Activated CD8-positive, alpha-beta T cell treated with anti-CD3 and anti-CD28 coated beads for 36 hours (primary cell): Measurements from ENCODE around the gene PIGW. TPM values are rescaled to one million over a fixed set of nuclear protein-coding genes. Genes with fewer than 3 reads are reported as not detected.

Experiments used
- ATAC-seq: fragments of 200-7000 bp; cut with Tn5 transposase; one replicate; pipeline ENCODE4 v1.10.0; 2021; ENCODE audit warnings: mild to moderate bottlenecking, moderate library complexity
- CTCF ChIA-PET: fragments of 350-600 bp; sonication (Branson Sonifier 250); formaldehyde crosslinking; loops from one replicate; lab custom pipeline; 2021; ENCODE audit warnings: antibody characterized with exemption; lab: Charles Lee
- POLR2A ChIA-PET: fragments of 350-600 bp; sonication (Branson Sonifier 250); formaldehyde crosslinking; loops from one replicate; lab custom pipeline; 2021; ENCODE audit warnings: antibody characterized with exemption; lab: Charles Lee
- DNase-seq: peaks from one replicate; pipeline ENCODE4 v3.0.0-alpha.2; 2020
- H3K27ac Mint-ChIP-seq: one replicate; pipeline ENCODE4 v1.8.0; 2021; ENCODE audit warnings: mild to moderate bottlenecking, mixed read lengths
- H3K27me3 Mint-ChIP-seq: one replicate; pipeline ENCODE4 v1.8.0; 2021; ENCODE audit warnings: mixed read lengths
- H3K36me3 Mint-ChIP-seq: one replicate; pipeline ENCODE4 v1.8.0; 2021; ENCODE audit warnings: low read depth, mixed read lengths
- H3K4me1 Mint-ChIP-seq: one replicate; pipeline ENCODE4 v1.8.0; 2021; ENCODE audit warnings: low read depth, mixed read lengths
- H3K4me3 Mint-ChIP-seq: one replicate; pipeline ENCODE4 v1.8.0; 2021; ENCODE audit warnings: mild to moderate bottlenecking, moderate library complexity, mixed read lengths
- H3K9me3 Mint-ChIP-seq: one replicate; pipeline ENCODE4 v1.8.0; 2021; ENCODE audit warnings: mixed read lengths
- intact Hi-C: fragments of 100-400 bp; cut with micrococcal nuclease; formaldehyde crosslinking; loops from one replicate; pipeline ENCODE4 v1.10.0; 2022
- total RNA-seq, 2 experiments: library from RNA; stranded (reverse); gene quantifications; one replicate each; pipeline ENCODE4 v1.2.3, GENCODE V29; 2021
- TF ChIP-seq, protein P1 (sequence below): fragments of 200-600 bp; IDR thresholded peaks from one replicate; pipeline ENCODE4 v1.8.0; 2022; ENCODE audit warnings: antibody characterized with exemption, mild to moderate bottlenecking

Gene PIGW
- total RNA-seq, 2 experiments from 2014 or later = 11.0 to 11.9 TPM

- no peak for DNase-seq
- ChIA-PET POLR2A (interaction anchor here (0.5 to 6.4 kb wide), 10 partner anchors 8 to 781 kb away, joined by 3 to 91 read pairs (median 4); partner anchors contain the start of genes MRM1, MYO19, PIGW and ZNHIT3), CTCF (interaction anchor here (1.0 to 4.6 kb wide), 3 partner anchors 12 to 64 kb away, joined by 3 to 22 read pairs (median 3); partner anchors contain the start of genes MYO19 and PIGW)
- H3K9me3 Mint-ChIP-seq = no peaks in the 10 kb centered on the region
- H3K4me3 Mint-ChIP-seq = peak overlapping the region; percentile 98
- intact Hi-C loops = no loop called here
- peaks cover 35% of the 10 kb centered on the region for H3K4me1 Mint-ChIP-seq
- no peaks in the 10 kb centered on the region for H3K27me3 Mint-ChIP-seq
- peaks cover 35% of the 10 kb centered on the region for H3K36me3 Mint-ChIP-seq
- TF ChIP-seq, protein P1, sequence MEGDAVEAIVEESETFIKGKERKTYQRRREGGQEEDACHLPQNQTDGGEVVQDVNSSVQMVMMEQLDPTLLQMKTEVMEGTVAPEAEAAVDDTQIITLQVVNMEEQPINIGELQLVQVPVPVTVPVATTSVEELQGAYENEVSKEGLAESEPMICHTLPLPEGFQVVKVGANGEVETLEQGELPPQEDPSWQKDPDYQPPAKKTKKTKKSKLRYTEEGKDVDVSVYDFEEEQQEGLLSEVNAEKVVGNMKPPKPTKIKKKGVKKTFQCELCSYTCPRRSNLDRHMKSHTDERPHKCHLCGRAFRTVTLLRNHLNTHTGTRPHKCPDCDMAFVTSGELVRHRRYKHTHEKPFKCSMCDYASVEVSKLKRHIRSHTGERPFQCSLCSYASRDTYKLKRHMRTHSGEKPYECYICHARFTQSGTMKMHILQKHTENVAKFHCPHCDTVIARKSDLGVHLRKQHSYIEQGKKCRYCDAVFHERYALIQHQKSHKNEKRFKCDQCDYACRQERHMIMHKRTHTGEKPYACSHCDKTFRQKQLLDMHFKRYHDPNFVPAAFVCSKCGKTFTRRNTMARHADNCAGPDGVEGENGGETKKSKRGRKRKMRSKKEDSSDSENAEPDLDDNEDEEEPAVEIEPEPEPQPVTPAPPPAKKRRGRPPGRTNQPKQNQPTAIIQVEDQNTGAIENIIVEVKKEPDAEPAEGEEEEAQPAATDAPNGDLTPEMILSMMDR = no peak
- ATAC-seq = no peak
- H3K27ac Mint-ChIP-seq = peak overlapping the region; percentile 96
Measured at GRCh38 chr17:36546418-36547093, 11.8 kb downstream of the PIGW start.

- intact Hi-C loops = no loop called here
- ATAC-seq = no peak
- CTCF ChIA-PET = interaction anchor here (1.1 kb wide), 1 partner anchor 17 kb away, joined by 3 read pairs; no protein-coding TSS in a partner anchor
- Mint-ChIP-seq H3K4me3 (peak overlapping the region; percentile 98), H3K36me3 (peaks cover 40% of the 10 kb centered on the region), H3K9me3 (no peaks in the 10 kb centered on the region), H3K27ac (peak overlapping the region; percentile 96), H3K4me1 (peaks cover 40% of the 10 kb centered on the region), H3K27me3 (no peaks in the 10 kb centered on the region)
- POLR2A ChIA-PET = interaction anchor here (6.4 kb wide), 1 partner anchor 12 kb away, joined by 91 read pairs; the partner anchor contains the start of genes MYO19 and PIGW
- no peak for DNase-seq
- TF ChIP-seq, protein P1 = no peak
Measured at GRCh38 chr17:36547776-36548175, 13.0 kb downstream of the PIGW start.

GRCh38 chr17:36550491-36551417, 16.0 kb downstream of the PIGW start:
- peak overlapping the region; percentile 68 for H3K27ac Mint-ChIP-seq
- no peaks in the 10 kb centered on the region for H3K9me3 Mint-ChIP-seq
- CTCF ChIA-PET = interaction anchor here (1.3 to 2.2 kb wide), 3 partner anchors 14 to 52 kb away, joined by 4 to 9 read pairs (median 6); partner anchors contain the start of genes MRM1, MYO19 and PIGW
- H3K4me3 Mint-ChIP-seq = peak overlapping the region; percentile 48
- intact Hi-C loops = no loop called here
- ATAC-seq (peak; percentile 27), DNase-seq (no peak)
- TF ChIP-seq, protein P1 = no peak
- peaks cover 49% of the 10 kb centered on the region for H3K36me3 Mint-ChIP-seq
- POLR2A ChIA-PET = interaction anchor here (1.2 kb wide), 1 partner anchor 16 kb away, joined by 9 read pairs; the partner anchor contains the start of genes MYO19 and PIGW
- peaks cover 50% of the 10 kb centered on the region for H3K4me1 Mint-ChIP-seq
- no peaks in the 10 kb centered on the region for H3K27me3 Mint-ChIP-seq

DNA sequence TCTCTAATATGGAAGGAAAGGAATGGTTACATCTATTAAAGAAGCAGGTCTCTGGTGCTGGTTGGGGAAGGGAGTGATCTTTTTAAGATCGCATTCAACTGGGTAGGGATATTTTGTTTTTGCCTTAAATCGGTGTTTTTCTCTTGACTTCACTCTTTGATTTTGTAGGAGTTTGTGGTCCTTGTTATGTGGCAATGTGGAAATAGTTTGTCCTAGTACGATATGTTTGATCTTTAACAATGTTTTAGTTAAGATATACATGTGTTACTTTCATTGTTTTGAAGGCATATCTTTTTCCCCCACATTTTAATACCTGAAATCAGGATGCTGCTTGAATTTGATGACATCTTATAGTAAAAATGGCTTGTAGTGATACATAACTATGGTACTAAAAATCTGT, 18.7 kb downstream of the PIGW start:
- intact Hi-C loops = no loop called here
- no peaks in the 10 kb centered on the region for H3K9me3 Mint-ChIP-seq

More for the DNA sequence above, 18.7 kb downstream of the PIGW start:
- CTCF ChIA-PET = interaction anchor here (2.2 kb wide), 1 partner anchor 49 kb away, joined by 6 read pairs; the partner anchor contains the start of gene MRM1
- no peaks in the 10 kb centered on the region for H3K27me3 Mint-ChIP-seq
- H3K4me3 Mint-ChIP-seq = peak overlapping the region; percentile 28
- TF ChIP-seq, protein P1 = no peak
- no peak for ATAC-seq
- peak overlapping the region; percentile 47 for H3K27ac Mint-ChIP-seq
- H3K36me3 Mint-ChIP-seq = peaks cover 50% of the 10 kb centered on the region
- H3K4me1 Mint-ChIP-seq = peaks cover 44% of the 10 kb centered on the region
- POLR2A ChIA-PET = no interaction called here
- DNase-seq = no peak
